Breast epithelium (tissue), 4 donors: ENCODE results near the gene SRPRB. TPM values are rescaled to one million over a fixed set of nuclear protein-coding genes. Genes with fewer than 3 reads are reported as not detected.
A peak's percentile ranks its signal among the peaks of the same experiment; 100 is the strongest.

Source experiments
- DNase-seq, 2 donors: peaks; one replicate each; pipeline ENCODE4 v3.0.0-alpha.2; 2019; ENCODE audit warnings: low spot score in 2 of 2
- H3K27ac ChIP-seq, 2 donors: fragments of 200-600 bp; sonication (generic) in 1 of 2; one replicate each; pipeline ENCODE4 v1.5.1; 2016 to 2019; ENCODE audit warnings: mild to moderate bottlenecking in 1 of 2
- H3K27me3 ChIP-seq, 2 donors: fragments of 200-600 bp; sonication (generic) in 1 of 2; one replicate each; pipeline versions ENCODE4 v1.5.1 to v1.6.0; 2017 to 2019; ENCODE audit warnings: control low read depth in 1 of 2, mild to moderate bottlenecking in 1 of 2
- H3K36me3 ChIP-seq: fragments of 200-600 bp; one replicate; pipeline ENCODE4 v1.5.1; 2019
- H3K4me1 ChIP-seq, 2 donors: fragments of 200-600 bp; sonication (generic); one replicate each; pipeline ENCODE4 v1.5.1; 2016 to 2019; ENCODE audit warnings: control low read depth in 1 of 2
- H3K4me3 ChIP-seq, 3 donors: fragments of 200-600 bp; sonication (generic); 1 replicate in 2 of 3; 2 replicates in 1 of 3; pipeline ENCODE4 v1.5.1; 2016 to 2019; ENCODE audit warnings: mild to moderate bottlenecking in 3 of 3, moderate library complexity in 2 of 3
- H3K9me3 ChIP-seq, 2 donors: fragments of 200-600 bp; sonication (generic) in 1 of 2; one replicate each; pipeline ENCODE4 v1.5.1; 2016 to 2019; ENCODE audit warnings: control low read depth in 1 of 2
- POLR2A ChIP-seq: fragments of 450-650 bp; IDR thresholded peaks from one replicate; pipeline ENCODE4 v1.6.1; 2016; ENCODE audit warnings: antibody characterized with exemption, mild to moderate bottlenecking, moderate library complexity
- POLR2AphosphoS5 ChIP-seq, 3 donors: sonication (generic); formaldehyde crosslinking; IDR thresholded peaks; one replicate each; pipeline ENCODE4 v1.6.1; 2017; ENCODE audit warnings: antibody characterized with exemption in 3 of 3
- intact Hi-C: fragments of 100-400 bp; cut with DNase I; formaldehyde crosslinking; loops from one replicate; pipeline ENCODE4 v1.15.1; 2023; ENCODE audit warnings: low total_unique reads
- total RNA-seq, 3 donors: library from RNA; depleted of rRNA; stranded (reverse); fragments of >200 nt; gene quantifications; one replicate each; pipeline ENCODE4 v1.1.0, GENCODE V29; 2016
- TF ChIP-seq, protein P1 (sequence below), 3 donors: fragments of 450-650 bp; IDR thresholded peaks; one replicate each; pipeline ENCODE4 v1.5.1; 2016 to 2017; ENCODE audit warnings: antibody characterized with exemption in 3 of 3, mild to moderate bottlenecking in 3 of 3, moderate library complexity in 3 of 3

Gene SRPRB
- total RNA-seq, 3 donors from 2014 or later = 17.1 to 35.1 (median 28.4) TPM

DNA sequence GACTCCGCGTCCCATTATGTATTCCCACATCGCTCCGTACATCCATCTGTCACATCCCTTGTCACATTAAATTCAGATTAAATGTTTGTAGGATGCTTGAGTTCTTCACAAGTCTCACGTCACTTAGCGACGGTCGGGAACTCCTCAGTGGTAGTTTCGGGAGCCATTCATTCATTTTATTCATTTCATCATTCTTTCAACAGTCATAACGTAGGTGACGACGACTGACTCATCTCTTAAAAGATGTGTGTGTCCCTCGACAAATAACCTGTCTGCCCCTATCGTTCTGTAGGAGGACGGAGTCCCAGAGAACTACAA is 272 bp upstream of the SRPRB start:
- no peaks in the 10 kb centered on the region for H3K9me3 ChIP-seq
- H3K4me3 ChIP-seq = peak overlapping the region; percentile 78 to 93 (median 90)
- no peak overlapping the region for H3K27ac ChIP-seq
- TF ChIP-seq POLR2AphosphoS5 (IDR thresholded peaks at IDR 0.05) (no peak), POLR2A (no peak)
- TF ChIP-seq, protein P1, sequence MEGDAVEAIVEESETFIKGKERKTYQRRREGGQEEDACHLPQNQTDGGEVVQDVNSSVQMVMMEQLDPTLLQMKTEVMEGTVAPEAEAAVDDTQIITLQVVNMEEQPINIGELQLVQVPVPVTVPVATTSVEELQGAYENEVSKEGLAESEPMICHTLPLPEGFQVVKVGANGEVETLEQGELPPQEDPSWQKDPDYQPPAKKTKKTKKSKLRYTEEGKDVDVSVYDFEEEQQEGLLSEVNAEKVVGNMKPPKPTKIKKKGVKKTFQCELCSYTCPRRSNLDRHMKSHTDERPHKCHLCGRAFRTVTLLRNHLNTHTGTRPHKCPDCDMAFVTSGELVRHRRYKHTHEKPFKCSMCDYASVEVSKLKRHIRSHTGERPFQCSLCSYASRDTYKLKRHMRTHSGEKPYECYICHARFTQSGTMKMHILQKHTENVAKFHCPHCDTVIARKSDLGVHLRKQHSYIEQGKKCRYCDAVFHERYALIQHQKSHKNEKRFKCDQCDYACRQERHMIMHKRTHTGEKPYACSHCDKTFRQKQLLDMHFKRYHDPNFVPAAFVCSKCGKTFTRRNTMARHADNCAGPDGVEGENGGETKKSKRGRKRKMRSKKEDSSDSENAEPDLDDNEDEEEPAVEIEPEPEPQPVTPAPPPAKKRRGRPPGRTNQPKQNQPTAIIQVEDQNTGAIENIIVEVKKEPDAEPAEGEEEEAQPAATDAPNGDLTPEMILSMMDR (IDR thresholded peaks at IDR 0.05) = no peak
- no peaks in the 10 kb centered on the region for H3K36me3 ChIP-seq
- intact Hi-C loops = no loop called here
- no peaks in the 10 kb centered on the region for H3K27me3 ChIP-seq
- peaks cover 0 to 6% of the 10 kb centered on the region in 2 donors for H3K4me1 ChIP-seq
- no peak for DNase-seq

DNA sequence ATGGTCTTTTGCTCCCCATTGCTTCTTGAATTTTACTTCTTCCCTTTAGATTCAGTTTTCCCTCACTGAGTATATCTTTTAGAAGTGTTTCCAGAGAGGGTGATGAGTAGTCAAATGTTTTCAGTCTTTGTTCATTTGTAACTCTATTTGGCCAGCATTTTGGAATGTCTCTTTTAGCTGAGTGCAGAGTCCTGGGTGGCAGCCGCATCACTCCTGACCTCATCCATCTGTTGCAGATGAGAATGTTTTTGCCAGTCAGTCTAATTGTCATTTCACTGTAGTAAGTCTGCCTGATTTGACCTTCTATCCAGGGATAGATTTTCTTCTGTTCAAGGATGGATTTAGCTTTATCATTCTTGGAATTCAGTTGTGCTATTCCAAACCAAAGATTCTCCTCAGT is 7.3 kb downstream of the SRPRB start:
- DNase-seq = no peak
- TF ChIP-seq, protein P1 (IDR thresholded peaks at IDR 0.05) = no peak
- TF ChIP-seq POLR2AphosphoS5 (IDR thresholded peaks at IDR 0.05) (no peak), POLR2A (no peak)
- Histone ChIP-seq H3K36me3 (no peaks in the 10 kb centered on the region), H3K4me3 (no peak overlapping the region), H3K27me3 (no peaks in the 10 kb centered on the region), H3K27ac (no peak overlapping the region), H3K9me3 (no peaks in the 10 kb centered on the region), H3K4me1 (no peaks in the 10 kb centered on the region)
- intact Hi-C loops = no loop called here

DNA sequence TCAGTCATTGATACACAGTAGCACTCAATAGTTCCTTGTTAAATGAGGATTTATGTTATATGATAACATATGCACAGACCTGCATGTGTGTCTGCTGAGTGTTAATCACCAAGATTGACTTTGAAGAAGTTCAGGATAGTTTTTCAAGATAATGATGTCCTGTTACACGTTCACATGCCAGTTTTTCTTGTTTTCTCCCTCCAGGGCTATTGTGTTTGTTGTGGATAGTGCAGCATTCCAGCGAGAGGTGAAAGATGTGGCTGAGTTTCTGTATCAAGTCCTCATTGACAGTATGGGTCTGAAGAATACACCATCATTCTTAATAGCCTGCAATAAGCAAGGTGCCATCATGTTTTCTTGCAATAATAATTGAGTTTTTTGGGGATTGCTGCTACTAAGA is 9.8 kb downstream of the SRPRB start:
- H3K27me3 ChIP-seq = no peaks in the 10 kb centered on the region
- no peak for DNase-seq
- TF ChIP-seq POLR2A (no peak), POLR2AphosphoS5 (IDR thresholded peaks at IDR 0.05) (no peak)
- TF ChIP-seq, protein P1 (IDR thresholded peaks at IDR 0.05) = no peak
- no peaks in the 10 kb centered on the region for H3K4me1 ChIP-seq
- no peaks in the 10 kb centered on the region for H3K9me3 ChIP-seq
- intact Hi-C loops = no loop called here
- peaks cover 6% of the 10 kb centered on the region for H3K36me3 ChIP-seq
- H3K4me3 ChIP-seq = no peak overlapping the region
- H3K27ac ChIP-seq = no peak overlapping the region

DNA sequence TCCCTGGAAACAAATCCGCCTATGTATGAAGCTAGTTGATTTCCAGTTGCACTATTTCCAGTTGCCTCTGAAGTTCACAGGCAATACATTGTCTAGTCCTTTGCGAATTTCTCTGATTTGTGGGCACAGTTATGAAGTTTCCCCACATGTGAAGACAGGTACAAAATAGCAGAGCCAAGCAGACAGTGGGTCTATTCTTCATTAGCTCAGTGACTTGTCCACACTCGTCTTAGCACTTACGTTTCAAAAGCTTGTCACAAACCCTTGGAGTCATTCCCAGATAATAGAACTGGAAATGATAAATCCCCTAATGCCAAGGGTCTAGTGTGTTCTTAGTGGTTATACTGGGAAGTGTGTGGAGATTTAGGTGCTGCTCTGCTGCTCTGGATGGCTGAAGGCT is 14.5 kb downstream of the SRPRB start:
- Histone ChIP-seq H3K4me3 (no peak overlapping the region), H3K36me3 (peaks cover 6% of the 10 kb centered on the region), H3K9me3 (no peaks in the 10 kb centered on the region), H3K27me3 (no peaks in the 10 kb centered on the region), H3K4me1 (no peaks in the 10 kb centered on the region), H3K27ac (peak overlapping the region in 1 of 2 donors; percentile 74)
- intact Hi-C loops = no loop called here
- TF ChIP-seq, protein P1 (IDR thresholded peaks at IDR 0.05) = no peak
- no peak for TF ChIP-seq POLR2AphosphoS5 (IDR thresholded peaks at IDR 0.05)
- TF ChIP-seq POLR2A = no peak
- peak in 1 of 2 donors; percentile 38 for DNase-seq

DNA sequence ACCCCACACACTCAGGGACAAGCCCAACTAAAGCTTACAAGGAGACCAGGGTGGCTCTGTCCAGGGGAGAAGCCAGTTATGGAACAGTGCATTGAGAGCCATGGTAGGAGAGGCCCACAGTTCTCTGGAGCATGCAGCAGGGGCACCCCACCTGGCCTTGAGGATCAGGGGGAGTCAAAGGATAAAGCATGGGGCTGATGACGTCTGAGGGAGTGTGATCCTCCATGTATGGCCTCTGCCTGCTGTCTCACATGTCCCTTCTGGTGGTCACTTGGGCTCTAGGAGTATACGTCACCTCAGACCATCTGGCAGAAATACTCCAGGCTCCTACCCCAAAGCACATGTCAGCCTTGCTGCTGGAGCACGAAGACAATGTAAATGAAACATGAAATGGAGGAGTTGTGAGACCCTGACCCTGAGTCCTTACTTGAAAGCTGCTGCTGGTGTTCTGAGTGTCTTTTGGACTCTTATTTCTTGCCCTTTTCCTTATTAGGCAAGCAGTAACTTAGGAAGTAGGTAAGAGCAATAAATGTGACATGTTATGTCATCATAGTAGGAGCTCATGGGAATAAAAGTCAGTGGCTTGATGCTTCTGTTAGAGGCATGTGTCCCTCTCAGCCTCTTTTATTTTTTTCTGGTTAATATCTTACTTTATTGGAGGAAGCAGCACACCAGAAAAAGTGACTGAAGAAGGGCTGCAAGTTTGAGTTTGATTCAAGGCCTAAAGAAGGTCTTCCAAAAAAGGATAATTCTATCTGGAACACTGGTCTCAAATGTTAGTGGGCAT is 15.5 kb downstream of the SRPRB start:
- H3K4me1 ChIP-seq = no peaks in the 10 kb centered on the region
- TF ChIP-seq POLR2AphosphoS5 (IDR thresholded peaks at IDR 0.05) (no peak), POLR2A (no peak)
- TF ChIP-seq, protein P1 (IDR thresholded peaks at IDR 0.05) = no peak
- H3K36me3 ChIP-seq = peaks cover 6% of the 10 kb centered on the region
- intact Hi-C loops = no loop called here
- H3K27ac ChIP-seq = peak overlapping the region; percentile 36 to 74
- H3K4me3 ChIP-seq = no peak overlapping the region
- H3K27me3 ChIP-seq = no peaks in the 10 kb centered on the region
- H3K9me3 ChIP-seq = no peaks in the 10 kb centered on the region
- no peak for DNase-seq
